A549 (cell line): ENCODE measurements around the gene ORAI1. TPM values are rescaled to one million over a fixed set of nuclear protein-coding genes. Genes with fewer than 3 reads are reported as not detected.

Experiments used
- ATAC-seq, 2 experiments: fragments of 200-7000 bp in 1 of 2; fragments of >200 bp in 1 of 2; cut with Nextera tagmentation in 1 of 2; cut with Tn5 transposase in 1 of 2; 3 replicates each; pipeline versions ENCODE4 v1.8.0 to v1.9.1; 2018 to 2020; ENCODE audit warnings: mild to moderate bottlenecking in 1 of 2, moderate library complexity in 1 of 2
- CTCF ChIA-PET: fragments of 300-600 bp; sonication (Branson Sonifier 250); formaldehyde crosslinking; extraction: SDS; loops from one replicate; lab custom pipeline; 2021; ENCODE audit warnings: antibody characterized with exemption, inconsistent platforms; lab: Yijun Ruan, JAX
- POLR2A ChIA-PET: fragments of 350-600 bp; formaldehyde crosslinking; extraction: SDS; loops from one replicate; lab custom pipeline; 2021; ENCODE audit warnings: antibody characterized with exemption, inconsistent platforms; lab: Yijun Ruan, JAX
- DNase-seq, 2 experiments: peaks; one replicate each; pipeline versions ENCODE4 v3.0.0 to v3.0.0-alpha.2; 2011 to 2016; ENCODE audit warnings: low read depth in 1 of 2, low spot score in 1 of 2
- FAIRE-seq: peaks from 2 replicates; lab custom pipeline; 2011; peaks lifted over from hg19 to GRCh38; lab: Jason Lieb, UNC
- H3K27ac ChIP-seq, 2 experiments: fragments of >200 bp; sonication (Bioruptor Twin); formaldehyde crosslinking; 3 replicates each; pipeline ENCODE4 v1.5.1; 2016 to 2017
- H3K4me1 ChIP-seq: fragments of >200 bp; sonication (Bioruptor Twin); formaldehyde crosslinking; 3 replicates; pipeline ENCODE4 v1.6.1; 2016
- H3K4me2 ChIP-seq: fragments of >200 bp; sonication (Bioruptor Twin); formaldehyde crosslinking; 3 replicates; pipeline ENCODE4 v1.6.1; 2016
- H3K4me3 ChIP-seq: fragments of >200 bp; sonication (Bioruptor Twin); formaldehyde crosslinking; 3 replicates; pipeline ENCODE4 v1.5.1; 2016
- H3K9me3 ChIP-seq: fragments of >200 bp; sonication (Bioruptor Twin); formaldehyde crosslinking; 3 replicates; pipeline ENCODE4 v1.6.1; 2016
- ATOH8 ChIP-seq: fragments of 250-450 bp; sonication (Bioruptor Pico); IDR thresholded peaks from 2 replicates; pipeline ENCODE4 v1.5.0; 2020; ENCODE audit warnings: low read depth, mild to moderate bottlenecking, moderate library complexity
- BCL3 ChIP-seq: fragments of >200 bp; sonication (Bioruptor Twin); formaldehyde crosslinking; IDR thresholded peaks from 3 replicates; pipeline ENCODE4 v1.6.1; 2016
- BHLHE40 ChIP-seq: IDR thresholded peaks from 2 replicates; pipeline ENCODE4 v1.6.1; 2012; ENCODE audit warnings: low read depth, low read length, inconsistent platforms
- CBX8 ChIP-seq: fragments of 200-600 bp; sonication (generic); IDR thresholded peaks from 2 replicates; pipeline ENCODE4 v1.6.1; 2016
- CHD2 ChIP-seq: fragments of 150-350 bp; IDR thresholded peaks from 2 replicates; pipeline ENCODE4 v1.6.1; 2014; ENCODE audit warnings: low read length; ENCODE audit not compliant: partially characterized antibody
- CTCF ChIP-seq: fragments of >200 bp; sonication (Bioruptor Twin); formaldehyde crosslinking; IDR thresholded peaks from 3 replicates; pipeline ENCODE4 v1.5.1; 2016
- E2F6 ChIP-seq: IDR thresholded peaks from 2 replicates; pipeline ENCODE4 v1.6.1; 2012; ENCODE audit warnings: low read depth, borderline replicate concordance
- EHF ChIP-seq: fragments of 250-450 bp; sonication (Bioruptor Pico); IDR thresholded peaks from 2 replicates; pipeline ENCODE4 v1.5.0; 2020; ENCODE audit warnings: mild to moderate bottlenecking
- EHMT2 ChIP-seq: fragments of 200-600 bp; sonication (generic); IDR thresholded peaks from 2 replicates; pipeline ENCODE4 v1.6.1; 2016; ENCODE audit warnings: antibody characterized with exemption, low read depth, mild to moderate bottlenecking, moderate library complexity
- EP300 ChIP-seq, 2 experiments: fragments of >200 bp; sonication (Bioruptor Twin); formaldehyde crosslinking; IDR thresholded peaks; 2 replicates in 1 of 2; 3 replicates in 1 of 2; pipeline ENCODE4 v1.6.1; 2016 to 2017
- FOSB ChIP-seq: fragments of 250-450 bp; sonication (Bioruptor Pico); IDR thresholded peaks from 2 replicates; pipeline ENCODE4 v1.5.0; 2020; ENCODE audit warnings: mild to moderate bottlenecking, moderate library complexity
- FOSL2 ChIP-seq, 2 experiments: fragments of 450-650 bp in 1 of 2; fragments of >200 bp in 1 of 2; sonication (Bioruptor Twin) in 1 of 2; formaldehyde crosslinking; IDR thresholded peaks; 2 replicates each; pipeline versions ENCODE4 v1.5.0 to v1.6.1; 2016 to 2020; ENCODE audit warnings: mild to moderate bottlenecking in 1 of 2, moderate library complexity in 1 of 2
- FOXS1 ChIP-seq: fragments of 250-450 bp; sonication (Bioruptor Pico); IDR thresholded peaks from 2 replicates; pipeline ENCODE4 v1.5.0; 2020; ENCODE audit warnings: mild to moderate bottlenecking, moderate library complexity
- GATA3 ChIP-seq: IDR thresholded peaks from 2 replicates; pipeline ENCODE4 v1.6.1; 2012; ENCODE audit warnings: borderline replicate concordance
- HDAC2 ChIP-seq: fragments of 200-600 bp; sonication (generic); IDR thresholded peaks from 2 replicates; pipeline ENCODE4 v1.6.1; 2016
- HEYL ChIP-seq: fragments of 250-450 bp; sonication (Bioruptor Pico); IDR thresholded peaks from 2 replicates; pipeline ENCODE4 v1.8.0; 2021; ENCODE audit warnings: mild to moderate bottlenecking, moderate library complexity
- HOXA7 ChIP-seq: fragments of 250-450 bp; sonication (Bioruptor Pico); IDR thresholded peaks from 2 replicates; pipeline ENCODE4 v1.5.0; 2020; ENCODE audit warnings: mild to moderate bottlenecking, moderate library complexity
- HOXB13 ChIP-seq: fragments of 250-450 bp; sonication (Bioruptor Pico); IDR thresholded peaks from 2 replicates; pipeline ENCODE4 v1.5.0; 2020; ENCODE audit warnings: low read depth, mild to moderate bottlenecking, moderate library complexity
- HOXB5 ChIP-seq: fragments of 250-450 bp; sonication (Bioruptor Pico); IDR thresholded peaks from 2 replicates; pipeline ENCODE4 v1.5.0; 2020; ENCODE audit warnings: mild to moderate bottlenecking, moderate library complexity
- JUNB ChIP-seq: fragments of >200 bp; sonication (Bioruptor Twin); formaldehyde crosslinking; IDR thresholded peaks from 2 replicates; pipeline ENCODE4 v1.6.1; 2016
- KDM1A ChIP-seq: fragments of 200-600 bp; sonication (generic); IDR thresholded peaks from 2 replicates; pipeline ENCODE4 v1.6.1; 2016; ENCODE audit warnings: low read depth, mild to moderate bottlenecking
- MAFK ChIP-seq: fragments of 450-650 bp; IDR thresholded peaks from 2 replicates; pipeline ENCODE4 v1.6.1; 2014; ENCODE audit not compliant: partially characterized antibody
- NFE2L2 ChIP-seq: fragments of 150-350 bp; conservative IDR thresholded peaks from 2 replicates; pipeline ENCODE4 v1.6.1; 2014; ENCODE audit warnings: low read length
- NPAS2 ChIP-seq: fragments of 250-450 bp; sonication (Bioruptor Pico); IDR thresholded peaks from 2 replicates; pipeline ENCODE4 v1.8.0; 2022; ENCODE audit warnings: mild to moderate bottlenecking, moderate library complexity, borderline replicate concordance
- NR3C1 ChIP-seq: fragments of >200 bp; sonication (Bioruptor Twin); formaldehyde crosslinking; IDR thresholded peaks from 3 replicates; pipeline ENCODE4 v1.6.1; 2017
- PHF8 ChIP-seq: fragments of 200-600 bp; sonication (generic); IDR thresholded peaks from 2 replicates; pipeline ENCODE4 v1.6.1; 2016; ENCODE audit warnings: low read depth, mild to moderate bottlenecking, antibody characterized with exemption, moderate library complexity, borderline replicate concordance
- POLR2A ChIP-seq: IDR thresholded peaks from 2 replicates; pipeline ENCODE4 v1.6.1; 2012; ENCODE audit warnings: mild to moderate bottlenecking, low read length
- POLR2AphosphoS2 ChIP-seq: conservative IDR thresholded peaks from 2 replicates; pipeline ENCODE4 v1.6.1; 2012; ENCODE audit warnings: low read length, improper control_type of control experiment, inconsistent platforms
- RAD21 ChIP-seq, 2 experiments: fragments of >200 bp in 1 of 2; sonication (Bioruptor Twin) in 1 of 2; formaldehyde crosslinking in 1 of 2; IDR thresholded peaks in 1 of 2; conservative IDR thresholded peaks in 1 of 2; 2 replicates in 1 of 2; 3 replicates in 1 of 2; pipeline ENCODE4 v1.6.1; 2012 to 2018; ENCODE audit warnings: inconsistent platforms in 1 of 2
- RARB ChIP-seq: fragments of 250-450 bp; sonication (Bioruptor Pico); IDR thresholded peaks from 2 replicates; pipeline ENCODE4 v1.8.0; 2021; ENCODE audit warnings: mild to moderate bottlenecking, moderate library complexity
- RFX5 ChIP-seq: fragments of 450-650 bp; IDR thresholded peaks from 2 replicates; pipeline ENCODE4 v1.7.1; 2014; ENCODE audit warnings: antibody characterized with exemption, mild to moderate bottlenecking, moderate library complexity
- SMC3 ChIP-seq: fragments of >200 bp; sonication (Bioruptor Twin); formaldehyde crosslinking; IDR thresholded peaks from 3 replicates; pipeline ENCODE4 v1.6.1; 2018; ENCODE audit warnings: inconsistent platforms
- SREBF2 ChIP-seq: fragments of 450-650 bp; IDR thresholded peaks from 2 replicates; pipeline ENCODE4 v1.6.1; 2014; ENCODE audit warnings: mild to moderate bottlenecking, moderate library complexity
- TP53 ChIP-seq: fragments of 250-450 bp; sonication (Bioruptor Pico); IDR thresholded peaks from 2 replicates; pipeline ENCODE4 v1.5.0; 2021; ENCODE audit warnings: mild to moderate bottlenecking, moderate library complexity
- ZC3H11A ChIP-seq: fragments of 450-650 bp; IDR thresholded peaks from 2 replicates; pipeline ENCODE4 v1.6.1; 2014; ENCODE audit warnings: antibody characterized with exemption, mild to moderate bottlenecking
- ZFP36 ChIP-seq: fragments of 450-650 bp; IDR thresholded peaks from 2 replicates; pipeline ENCODE4 v1.6.1; 2014; ENCODE audit warnings: borderline replicate concordance; ENCODE audit not compliant: partially characterized antibody
- ZNF302 ChIP-seq: fragments of 250-450 bp; sonication (Bioruptor Pico); IDR thresholded peaks from 2 replicates; pipeline ENCODE4 v1.9.0; 2021; ENCODE audit warnings: inconsistent platforms, mild to moderate bottlenecking, moderate library complexity
- ZSCAN20 ChIP-seq: fragments of 250-450 bp; sonication (Bioruptor Pico); IDR thresholded peaks from 2 replicates; pipeline ENCODE4 v1.8.0; 2022; ENCODE audit warnings: mild to moderate bottlenecking, moderate library complexity
- WGBS: methylation state at CpG from one replicate; pipeline ENCODE4 v1.1.6; 2017; ENCODE audit errors: missing lambda C conversion rate; 5-methylcytosine and 5-hydroxymethylcytosine counted together
- polyA minus RNA-seq: library from RNA; depleted of rRNA, polyadenylated mRNA; stranded (reverse); fragments of >200 nt; gene quantifications from 2 replicates; pipeline ENCODE4 v1.2.3, GENCODE V29; 2011; rRNA and poly(A)+ RNA removed
- polyA plus RNA-seq, 4 experiments: library from polyadenylated mRNA; depleted of rRNA in 3 of 4; stranded (reverse); fragments of >200 nt; fragmentation: RNase III in 1 of 4; extraction: RNeasy Plus Mini Kit Qiagen cat#74134 plus additional on column Dnase treatment in 1 of 4; gene quantifications; 2 replicates in 3 of 4; 3 replicates in 1 of 4; pipeline ENCODE4 v1.2.3, GENCODE V29; 2011 to 2017

ORAI1 gene
- polyA plus RNA-seq (2011; rRNA removed) (22.1 and 26.6 TPM in 2 replicates), polyA plus RNA-seq (2017; fragmentation: RNase III; extraction: RNeasy Plus Mini Kit Qiagen cat#74134 plus additional on column Dnase treatment) (17.8 to 20.2 TPM (median 18.7 TPM) in 3 replicates), polyA minus RNA-seq (15.7 and 29.4 TPM in 2 replicates)
- polyA plus RNA-seq (2012; cell fraction: cytosol; rRNA removed), result 53.4 and 84.4 TPM in 2 replicates
- 34.7 and 58.1 TPM in 2 replicates for polyA plus RNA-seq (2012; cell fraction: nucleus; rRNA removed)

DNA sequence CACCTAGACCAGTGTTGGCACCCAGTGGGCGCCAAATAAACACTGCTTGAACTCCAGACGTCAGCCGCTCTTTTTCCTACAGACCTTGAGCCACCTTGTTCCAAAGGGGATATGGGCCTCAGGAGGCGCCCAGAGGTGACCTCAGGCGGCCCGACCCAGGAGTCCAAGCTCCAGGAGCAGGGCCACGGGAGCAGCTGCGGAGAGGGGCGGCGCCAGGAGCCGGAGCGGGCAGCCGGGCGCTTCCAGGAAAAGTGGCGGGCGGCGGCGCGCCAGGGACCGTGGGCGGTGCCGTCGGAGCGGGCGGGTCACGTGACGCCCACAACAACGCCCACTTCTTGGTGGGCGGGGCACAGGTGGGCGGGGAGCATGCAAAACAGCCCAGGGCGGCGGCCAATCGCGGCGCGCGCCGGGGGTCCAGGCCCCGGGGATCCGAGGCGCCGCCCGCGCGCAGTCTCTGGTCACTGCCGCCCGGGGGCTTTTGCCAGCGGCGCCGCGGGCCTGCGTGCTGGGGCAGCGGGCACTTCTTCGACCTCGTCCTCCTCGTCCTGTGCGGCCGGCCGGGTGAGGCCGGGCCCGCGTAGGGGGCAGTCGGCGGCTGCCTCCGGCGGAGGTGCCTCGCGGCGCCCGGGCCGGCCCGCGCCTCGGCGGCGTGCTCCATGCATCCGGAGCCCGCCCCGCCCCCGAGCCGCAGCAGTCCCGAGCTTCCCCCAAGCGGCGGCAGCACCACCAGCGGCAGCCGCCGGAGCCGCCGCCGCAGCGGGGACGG lies at the start of gene ORAI1:
TSS of gene ORAI1 (plus strand) at position 444 of the 766 bp plus-strand sequence.
- peak within 1 kb of the TSS; percentile 85 for H3K4me2 ChIP-seq
- POLR2A ChIA-PET, result interaction anchor here (0.6 to 3.4 kb wide), 16 partner anchors 10 to 174 kb away, joined by 3 to 24 read pairs (median 5); partner anchors contain the start of gene KDM2B
- FAIRE-seq, result no peak
- no peak for TF ChIP-seq EHMT2
- no peak for TF ChIP-seq ZSCAN20 (CRISPR knock-in tag)
- TF ChIP-seq JUNB, result no peak
- peak; percentile 85 for TF ChIP-seq POLR2A
- no peak for TF ChIP-seq HDAC2
- peak; percentile 81; the same call in 2 of the 3 replicates for TF ChIP-seq BCL3
- no peak for TF ChIP-seq HEYL (CRISPR knock-in tag)
- peak; percentile 22; the same call in 2 of the 3 replicates for TF ChIP-seq CTCF
- TF ChIP-seq CHD2, result no peak
- TF ChIP-seq HOXA7 (CRISPR knock-in tag), result no peak
- no peak for TF ChIP-seq RFX5
- no peak for TF ChIP-seq ZFP36
- TF ChIP-seq RARB, result no peak
- TF ChIP-seq E2F6, result no peak; the same call in 1 of the 2 replicates
- TF ChIP-seq EP300 (IDR thresholded peaks at IDR 0.05), result no peak
- no peak for TF ChIP-seq FOSL2 (IDR thresholded peaks at IDR 0.05)
- no peak for TF ChIP-seq FOSL2 (CRISPR knock-in tag; IDR thresholded peaks at IDR 0.05)
- TF ChIP-seq GATA3, result no peak
- TF ChIP-seq NFE2L2, result no peak
- TF ChIP-seq CBX8, result no peak
- 0 out of 2 replicates have a peak, but pooled peaks have one; percentile 56 for TF ChIP-seq ATOH8 (CRISPR knock-in tag)
- no peak; the same call in 1 of the 2 replicates for TF ChIP-seq TP53 (CRISPR knock-in tag)
- TF ChIP-seq BHLHE40, result no peak
- TF ChIP-seq HOXB13, result no peak
- no peak for TF ChIP-seq FOSB (CRISPR knock-in tag)
- TF ChIP-seq NR3C1, result no peak
- no peak for TF ChIP-seq POLR2AphosphoS2
- TF ChIP-seq SREBF2, result no peak
- no peak for TF ChIP-seq NPAS2 (CRISPR knock-in tag)
- no peak for TF ChIP-seq SMC3
- no peak for TF ChIP-seq FOXS1 (CRISPR knock-in tag)
- TF ChIP-seq EHF (CRISPR knock-in tag), result no peak
- TF ChIP-seq HOXB5 (CRISPR knock-in tag), result no peak; the same call in 1 of the 2 replicates
- no peak for TF ChIP-seq ZC3H11A
- peak; percentile 46 for TF ChIP-seq PHF8
- no peak for TF ChIP-seq KDM1A
- 0 out of 5 replicates have a peak, but pooled peaks of 1 of the 2 experiments have one; percentile 7 for TF ChIP-seq RAD21 (conservative IDR thresholded peaks at IDR 0.05 in 1 of 2, IDR thresholded peaks at IDR 0.05 in 1 of 2)
- TF ChIP-seq ZNF302 (CRISPR knock-in tag), result no peak
- TF ChIP-seq MAFK, result no peak

More for the DNA sequence above, at the start of gene ORAI1:
- peak; percentile 80 to 96 for DNase-seq
- Histone ChIP-seq H3K4me1 (peaks cover 32% of the 10 kb centered on the region), H3K4me3 (peak within 1 kb of the TSS; percentile 67), H3K9me3 (no peaks in the 10 kb centered on the region), H3K27ac (peak within 1 kb of the TSS; percentile 77 to 92)
- WGBS, result 7% methylated on average over 14 of the region's 92 CpGs
- CTCF ChIA-PET, result interaction anchor here (0.6 to 12.4 kb wide), 27 partner anchors 11 to 183 kb away, joined by 3 to 190 read pairs (median 6); partner anchors contain the start of genes KDM2B, MORN3 and RHOF
- ATAC-seq, result peak; percentile 80 to 87
